Prostate gland (tissue), 2 donors: ENCODE data around the gene LTBP2.

ENCODE experiments used
- POLR2AphosphoS5 ChIP-seq: sonication (generic); formaldehyde crosslinking; IDR thresholded peaks from one replicate; pipeline ENCODE4 v1.6.1; 2017; ENCODE audit warnings: antibody characterized with exemption
- TF ChIP-seq, protein P1 (sequence below), 4 experiments: fragments of 200-600 bp in 2 of 4; fragments of 450-650 bp in 2 of 4; sonication (generic) in 2 of 4; IDR thresholded peaks; 1 replicate in 3 of 4; 2 replicates in 1 of 4; pipeline ENCODE4 v1.5.1; 2016 to 2019; ENCODE audit warnings: antibody characterized with exemption in 4 of 4, mild to moderate bottlenecking in 2 of 4, moderate library complexity in 2 of 4

- TF ChIP-seq POLR2AphosphoS5: no peak
- TF ChIP-seq, protein P1, sequence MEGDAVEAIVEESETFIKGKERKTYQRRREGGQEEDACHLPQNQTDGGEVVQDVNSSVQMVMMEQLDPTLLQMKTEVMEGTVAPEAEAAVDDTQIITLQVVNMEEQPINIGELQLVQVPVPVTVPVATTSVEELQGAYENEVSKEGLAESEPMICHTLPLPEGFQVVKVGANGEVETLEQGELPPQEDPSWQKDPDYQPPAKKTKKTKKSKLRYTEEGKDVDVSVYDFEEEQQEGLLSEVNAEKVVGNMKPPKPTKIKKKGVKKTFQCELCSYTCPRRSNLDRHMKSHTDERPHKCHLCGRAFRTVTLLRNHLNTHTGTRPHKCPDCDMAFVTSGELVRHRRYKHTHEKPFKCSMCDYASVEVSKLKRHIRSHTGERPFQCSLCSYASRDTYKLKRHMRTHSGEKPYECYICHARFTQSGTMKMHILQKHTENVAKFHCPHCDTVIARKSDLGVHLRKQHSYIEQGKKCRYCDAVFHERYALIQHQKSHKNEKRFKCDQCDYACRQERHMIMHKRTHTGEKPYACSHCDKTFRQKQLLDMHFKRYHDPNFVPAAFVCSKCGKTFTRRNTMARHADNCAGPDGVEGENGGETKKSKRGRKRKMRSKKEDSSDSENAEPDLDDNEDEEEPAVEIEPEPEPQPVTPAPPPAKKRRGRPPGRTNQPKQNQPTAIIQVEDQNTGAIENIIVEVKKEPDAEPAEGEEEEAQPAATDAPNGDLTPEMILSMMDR (IDR thresholded peaks at IDR 0.05): no peak
Measured at GRCh38 chr14:74620497-74620921, 8.5 kb upstream of the LTBP2 start.
